NCI-H146 (cell line): ENCODE data around the gene XKR7.

ENCODE experiments used
- DNase-seq: peaks from one replicate; lab custom pipeline; 2025; lab: John Stamatoyannopoulos, UW

XKR7 gene

GRCh38 chr20:31943052-31943471 is 24.9 kb upstream of the XKR7 start:
- no peak for DNase-seq

- DNase-seq: no peak
Measured at GRCh38 chr20:31945319-31945718, 22.6 kb upstream of the XKR7 start.

- DNase-seq: no peak
Measured at GRCh38 chr20:31945785-31946184, 22.2 kb upstream of the XKR7 start.

- no peak for DNase-seq
Measured at GRCh38 chr20:31948008-31948407, 19.9 kb upstream of the XKR7 start.

GRCh38 chr20:31949877-31950646 is 17.9 kb upstream of the XKR7 start:
- no peak for DNase-seq

- no peak for DNase-seq
Measured at GRCh38 chr20:31951203-31951529, 16.8 kb upstream of the XKR7 start.

GRCh38 chr20:31951530-31952453 is 16.2 kb upstream of the XKR7 start, which contains the start of gene PDRG1:
PDRG1 (minus strand) TSS chr20:31952046; CDS start chr20:31951961, 85 bp downstream.
- peak; percentile 99 for DNase-seq

GRCh38 chr20:31953556-31954148 is 14.3 kb upstream of the XKR7 start:
- no peak for DNase-seq

- DNase-seq: no peak
Measured at GRCh38 chr20:31954500-31954899, 13.5 kb upstream of the XKR7 start.

- no peak for DNase-seq
Measured at GRCh38 chr20:31956556-31957526, 11.1 kb upstream of the XKR7 start.

- DNase-seq: peak; percentile 56
Measured at GRCh38 chr20:31962761-31963160, 5.2 kb upstream of the XKR7 start.

- no peak for DNase-seq
Measured at GRCh38 chr20:31963889-31964288, 4.1 kb upstream of the XKR7 start.

- DNase-seq: peak; percentile 50
Measured at GRCh38 chr20:31966991-31967655, 828 bp upstream of the XKR7 start.

- DNase-seq: peak; percentile 80
Measured at GRCh38 chr20:31968291-31969126, 558 bp downstream of the XKR7 start.

- DNase-seq: no peak
Measured at GRCh38 chr20:31969991-31970390, 2.0 kb downstream of the XKR7 start.

GRCh38 chr20:31972471-31973021 is 4.6 kb downstream of the XKR7 start:
- no peak for DNase-seq

GRCh38 chr20:31974296-31974695 is 6.3 kb downstream of the XKR7 start:
- no peak for DNase-seq

- no peak for DNase-seq
Measured at GRCh38 chr20:31974951-31975487, 7.1 kb downstream of the XKR7 start.

GRCh38 chr20:31975874-31976273 is 7.9 kb downstream of the XKR7 start:
- no peak for DNase-seq
